Upper lobe of left lung (tissue), 4 donors: ENCODE measurements around the gene CYB5R4.

Experiments
- CTCF ChIP-seq, 6 experiments: fragments of 450-650 bp in 4 of 6; fragments of 200-600 bp in 2 of 6; sonication (generic) in 2 of 6; IDR thresholded peaks; one replicate each; pipeline ENCODE4 v1.5.1; 2016 to 2019; ENCODE audit warnings: antibody characterized with exemption in 6 of 6
- POLR2A ChIP-seq, 4 donors: fragments of 450-650 bp; IDR thresholded peaks; one replicate each; pipeline ENCODE4 v1.5.1; 2016 to 2017; ENCODE audit warnings: antibody characterized with exemption in 4 of 4, mild to moderate bottlenecking in 2 of 4
- POLR2AphosphoS5 ChIP-seq, 2 donors: sonication (generic); formaldehyde crosslinking; IDR thresholded peaks; one replicate each; pipeline ENCODE4 v1.5.1; 2017; ENCODE audit warnings: antibody characterized with exemption in 2 of 2

- TF ChIP-seq POLR2A (IDR thresholded peaks at IDR 0.05) = no peak
- no peak for TF ChIP-seq CTCF (IDR thresholded peaks at IDR 0.05)
- no peak for TF ChIP-seq POLR2AphosphoS5 (IDR thresholded peaks at IDR 0.05)
These were observed 26.5 kb downstream of the CYB5R4 start for GRCh38 chr6:83885984-83886383.
